Measurements from ENCODE around the gene MPPED2.

Gene MPPED2

GRCh38 chr11:30462421-30462820, 123.7 kb downstream of the MPPED2 start:
- TF ChIP-seq CTCF (IDR thresholded peaks at IDR 0.05; ENCODE audit: low read length, missing control alignments) = no peak
- DNase-seq (ENCODE audit: low read depth) = no peak
- no peak overlapping the region for H3K4me3 ChIP-seq (replicated peaks; ENCODE audit: low read depth, low read length)

- no peak overlapping the region for H3K4me3 ChIP-seq (replicated peaks; ENCODE audit: low read depth, low read length)
- DNase-seq (ENCODE audit: low read depth) = no peak
- no peak for TF ChIP-seq CTCF (IDR thresholded peaks at IDR 0.05; ENCODE audit: low read length, missing control alignments)
Measured at GRCh38 chr11:30459821-30460220, 126.3 kb downstream of the MPPED2 start.

- TF ChIP-seq CTCF (IDR thresholded peaks at IDR 0.05; ENCODE audit: low read length, missing control alignments) = no peak
- H3K4me3 ChIP-seq (replicated peaks; ENCODE audit: low read depth, low read length) = no peak overlapping the region
- no peak for DNase-seq (ENCODE audit: low read depth)
Measured at GRCh38 chr11:30459306-30459705, 126.8 kb downstream of the MPPED2 start.

- no peak for DNase-seq (ENCODE audit: low read depth)
- TF ChIP-seq CTCF (IDR thresholded peaks at IDR 0.05; ENCODE audit: low read length, missing control alignments) = no peak
- H3K4me3 ChIP-seq (replicated peaks; ENCODE audit: low read depth, low read length) = no peak overlapping the region
Measured at GRCh38 chr11:30458541-30458940, 127.6 kb downstream of the MPPED2 start.

- no peak for TF ChIP-seq CTCF (IDR thresholded peaks at IDR 0.05; ENCODE audit: low read length, missing control alignments)
- DNase-seq (ENCODE audit: low read depth) = no peak
- no peak overlapping the region for H3K4me3 ChIP-seq (replicated peaks; ENCODE audit: low read depth, low read length)
Measured at GRCh38 chr11:30457087-30457486, 129.1 kb downstream of the MPPED2 start.

GRCh38 chr11:30455025-30455424, 131.1 kb downstream of the MPPED2 start:
- DNase-seq (ENCODE audit: low read depth) = no peak
- H3K4me3 ChIP-seq (replicated peaks; ENCODE audit: low read depth, low read length) = no peak overlapping the region
- TF ChIP-seq CTCF (IDR thresholded peaks at IDR 0.05; ENCODE audit: low read length, missing control alignments) = no peak

- no peak for DNase-seq (ENCODE audit: low read depth)
- no peak for TF ChIP-seq CTCF (IDR thresholded peaks at IDR 0.05; ENCODE audit: low read length, missing control alignments)
- no peak overlapping the region for H3K4me3 ChIP-seq (replicated peaks; ENCODE audit: low read depth, low read length)
Measured at GRCh38 chr11:30454541-30454940, 131.6 kb downstream of the MPPED2 start.

Data from fibroblast of pulmonary artery (primary cell).